Activated gamma-delta T cell treated with Interleukin-2 at 50 U/mL for 16 hours (primary cell): ENCODE results near the gene WDFY4.

ENCODE experiments used
- DNase-seq: peaks from one replicate; pipeline ENCODE4 v3.0.0-alpha.2; 2020

Gene WDFY4

GRCh38 chr10:48691812-48692528, 7.3 kb downstream of the WDFY4 start:
- no peak for DNase-seq

- no peak for DNase-seq
Measured at GRCh38 chr10:48692748-48693147, 8.1 kb downstream of the WDFY4 start.

- DNase-seq, result no peak
Measured at GRCh38 chr10:48693206-48693605, 8.5 kb downstream of the WDFY4 start.

GRCh38 chr10:48694371-48695030, 9.8 kb downstream of the WDFY4 start:
- no peak for DNase-seq

- no peak for DNase-seq
Measured at GRCh38 chr10:48695636-48696534, 11.2 kb downstream of the WDFY4 start.

- DNase-seq, result no peak
Measured at GRCh38 chr10:48696535-48696873, 11.8 kb downstream of the WDFY4 start.

- no peak for DNase-seq
Measured at GRCh38 chr10:48697091-48697490, 12.4 kb downstream of the WDFY4 start.

GRCh38 chr10:48697821-48698764, 13.4 kb downstream of the WDFY4 start:
- DNase-seq, result no peak

- DNase-seq, result no peak
Measured at GRCh38 chr10:48699011-48699627, 14.4 kb downstream of the WDFY4 start.

GRCh38 chr10:48700071-48700470, 15.4 kb downstream of the WDFY4 start:
- DNase-seq, result no peak

- no peak for DNase-seq
Measured at GRCh38 chr10:48700493-48700892, 15.8 kb downstream of the WDFY4 start.

GRCh38 chr10:48701139-48701901, 16.6 kb downstream of the WDFY4 start:
- DNase-seq, result no peak

- no peak for DNase-seq
Measured at GRCh38 chr10:48701941-48702340, 17.3 kb downstream of the WDFY4 start.

- DNase-seq, result no peak
Measured at GRCh38 chr10:48703531-48704122, 19.0 kb downstream of the WDFY4 start.

GRCh38 chr10:48704156-48704555, 19.5 kb downstream of the WDFY4 start:
- DNase-seq, result no peak

- no peak for DNase-seq
Measured at GRCh38 chr10:48705401-48705938, 20.8 kb downstream of the WDFY4 start.

GRCh38 chr10:48707472-48707871, 22.8 kb downstream of the WDFY4 start:
- no peak for DNase-seq

- no peak for DNase-seq
Measured at GRCh38 chr10:48708144-48708543, 23.5 kb downstream of the WDFY4 start.

- no peak for DNase-seq
Measured at GRCh38 chr10:48710647-48711275, 26.1 kb downstream of the WDFY4 start.

GRCh38 chr10:48711830-48712229, 27.2 kb downstream of the WDFY4 start:
- no peak for DNase-seq
